ENCODE data around the gene SLC2A5.
A peak's percentile ranks its signal among the peaks of the same experiment; 100 is the strongest.

The SLC2A5 gene

DNA sequence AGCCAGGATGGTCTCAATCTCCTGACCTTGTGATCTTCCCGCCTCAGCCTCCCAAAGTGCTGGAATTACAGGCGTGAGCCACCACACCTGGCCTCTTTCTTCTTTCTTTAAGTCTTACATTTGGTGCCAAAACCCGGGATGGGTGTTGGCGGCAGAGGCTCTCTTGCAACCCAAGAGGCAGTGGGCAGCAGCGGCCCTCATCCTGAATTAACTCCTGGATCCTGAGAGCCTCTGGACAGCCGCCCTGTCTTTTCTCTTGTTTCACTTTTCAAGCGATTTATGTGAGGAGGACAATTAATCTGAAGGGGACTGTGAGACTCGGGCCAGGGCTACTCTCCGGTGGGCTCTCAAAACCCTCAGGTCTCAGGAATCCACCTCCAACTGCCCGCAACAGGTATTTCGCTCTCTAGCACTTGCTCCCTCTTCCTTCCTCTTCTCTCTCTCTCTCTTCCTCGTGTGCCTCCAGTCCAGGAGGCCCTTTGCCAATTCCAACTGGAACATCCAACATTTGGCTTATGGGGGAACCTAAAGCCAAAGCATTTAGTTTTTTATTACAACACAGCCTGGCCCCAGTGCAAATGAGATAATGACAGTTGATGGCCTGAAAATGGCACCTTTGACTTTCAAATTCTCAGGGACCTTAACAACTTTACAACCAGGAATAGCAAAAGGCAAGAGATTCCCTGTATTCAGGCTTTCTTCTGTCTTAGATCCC, 18.1 kb upstream of the SLC2A5 start:
- no peak for DNase-seq

- DNase-seq: no peak
Measured at GRCh38 chr1:9086796-9087195, 17.4 kb upstream of the SLC2A5 start.

GRCh38 chr1:9086045-9086444, 16.6 kb upstream of the SLC2A5 start:
- no peak for DNase-seq

- no peak for DNase-seq
Measured at GRCh38 chr1:9085306-9085940, 16.0 kb upstream of the SLC2A5 start.

- DNase-seq: no peak
Measured at GRCh38 chr1:9084906-9085305, 15.5 kb upstream of the SLC2A5 start.

- DNase-seq: no peak
Measured at GRCh38 chr1:9081473-9081872, 12.0 kb upstream of the SLC2A5 start.

DNA sequence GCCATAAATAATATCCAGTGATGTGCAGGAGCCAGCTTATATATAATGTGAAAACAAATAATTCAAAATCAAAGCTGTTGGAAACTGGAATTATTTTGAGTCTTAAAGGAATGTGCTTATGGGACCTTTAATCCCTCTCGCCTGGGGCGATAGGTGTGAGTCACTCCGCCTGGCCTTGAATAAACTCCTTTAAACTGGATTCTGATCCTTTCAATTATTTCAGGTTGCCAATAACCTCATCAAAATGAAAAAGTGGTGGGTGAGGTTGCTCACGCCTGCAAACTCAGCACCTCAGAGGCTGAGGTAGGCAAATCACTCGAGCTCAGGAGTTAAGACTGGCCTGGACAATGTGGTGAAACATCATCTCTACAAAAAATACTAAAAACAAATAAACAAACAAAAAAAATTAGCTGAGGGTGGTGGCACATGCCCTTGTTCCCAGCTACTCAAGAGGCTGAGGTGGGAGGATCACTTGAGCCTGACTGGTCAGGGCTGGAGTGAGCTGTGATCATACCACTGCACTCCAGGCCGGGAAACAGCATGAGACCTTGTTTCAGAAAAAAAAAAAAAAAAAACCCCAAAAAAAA, 11.4 kb upstream of the SLC2A5 start:
- DNase-seq: no peak

DNA sequence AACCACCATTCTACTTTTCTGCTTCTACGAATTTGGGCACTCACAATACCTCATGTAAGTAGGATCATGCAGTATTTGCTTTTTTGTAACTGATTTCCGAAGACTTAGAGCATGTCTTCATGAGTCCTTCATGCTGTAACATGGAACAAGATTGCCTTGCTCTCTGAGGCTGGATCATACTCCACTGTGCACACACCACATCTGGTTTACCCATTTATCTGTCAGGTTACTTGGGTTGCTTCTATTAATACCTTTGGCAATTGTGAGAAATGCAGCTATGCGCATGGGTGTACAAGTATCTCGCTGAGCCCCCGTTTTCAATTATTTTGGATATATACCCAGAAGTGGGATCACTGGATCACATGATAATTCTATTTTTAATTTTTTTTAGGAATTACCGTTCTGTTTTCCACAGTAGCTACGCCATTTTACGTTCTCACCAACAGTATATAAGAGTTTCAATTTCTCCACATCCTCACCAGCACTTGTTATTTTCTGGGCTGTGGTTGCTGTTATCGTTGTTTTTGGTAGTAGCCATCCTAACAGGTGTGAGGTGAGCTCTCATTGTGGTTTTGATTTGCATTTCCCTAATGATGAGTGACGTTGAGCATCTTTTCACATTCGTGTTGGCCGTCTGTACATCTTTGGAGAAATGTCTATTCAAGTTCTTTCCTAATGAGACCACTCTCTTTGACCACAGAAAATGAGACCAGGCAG, 10.7 kb upstream of the SLC2A5 start:
- no peak for DNase-seq

DNA sequence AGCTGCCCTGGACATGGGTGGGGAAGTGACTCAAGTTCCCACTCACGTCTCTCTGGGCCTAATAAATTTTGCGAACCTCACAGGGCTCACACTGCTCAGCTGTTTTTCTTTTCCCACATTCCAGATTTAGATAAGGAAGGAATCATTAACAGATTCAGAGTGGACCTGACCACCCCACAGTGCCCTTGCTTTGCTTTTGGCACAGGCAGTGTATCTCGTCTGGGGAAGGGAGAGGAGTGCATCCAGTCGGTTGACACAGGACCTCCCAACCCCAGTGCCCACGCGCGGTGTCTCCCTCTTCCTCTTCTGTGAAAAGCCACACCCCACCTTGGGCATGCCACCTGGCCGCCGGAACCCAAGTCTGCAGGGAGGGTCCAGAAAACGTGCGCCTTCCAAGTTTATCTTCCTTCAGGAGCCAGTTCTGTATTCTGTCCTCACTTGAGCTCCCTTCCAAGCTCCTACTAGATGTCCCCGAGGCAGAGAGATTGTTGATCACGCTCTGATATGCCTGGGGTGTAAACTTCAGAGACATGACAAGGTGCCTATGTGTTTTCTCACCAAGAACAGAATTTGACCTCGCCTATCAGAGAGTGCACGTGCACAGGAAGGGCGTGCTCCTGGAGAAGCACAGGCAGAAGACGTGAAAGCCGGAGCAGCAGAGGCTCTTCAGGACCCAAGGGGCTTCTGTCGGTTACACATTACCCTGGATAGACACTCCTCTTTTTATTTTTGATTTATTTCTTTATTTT, 9.5 kb upstream of the SLC2A5 start:
- DNase-seq: no peak

DNA sequence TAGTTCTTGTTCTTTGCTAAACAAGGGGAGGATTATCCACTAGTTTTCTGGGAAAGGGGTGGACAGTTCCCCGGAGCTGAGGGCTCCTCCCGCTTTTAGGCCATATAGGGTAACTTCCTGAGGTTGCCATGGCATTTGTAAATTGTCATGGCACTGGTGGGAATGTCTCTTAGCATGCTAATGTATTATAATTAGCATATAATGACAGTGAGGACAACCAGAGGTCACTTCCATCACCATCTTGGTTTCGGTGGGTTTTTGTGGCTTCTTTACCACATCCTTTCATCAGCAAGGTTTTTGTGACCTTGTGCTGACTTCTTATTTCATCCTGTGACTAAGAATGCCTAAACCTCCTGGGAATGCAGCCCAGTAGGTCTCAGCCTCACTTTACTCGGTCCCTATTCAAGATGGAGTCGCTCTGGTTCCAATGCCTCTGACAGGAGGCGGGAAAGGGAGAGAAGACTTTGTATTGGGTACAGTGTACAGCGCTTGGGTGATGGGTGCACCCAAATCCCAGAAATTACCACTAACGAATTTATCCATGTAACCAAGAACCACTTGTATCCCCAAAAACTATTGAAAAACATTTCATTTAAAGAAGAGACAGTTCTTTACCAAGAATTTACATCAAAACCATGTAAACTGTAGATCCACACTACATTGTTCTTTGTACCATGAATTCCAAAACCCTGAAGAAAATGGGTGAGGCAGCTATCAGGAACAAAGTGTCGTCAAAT, 8.7 kb upstream of the SLC2A5 start:
- no peak for DNase-seq

DNA sequence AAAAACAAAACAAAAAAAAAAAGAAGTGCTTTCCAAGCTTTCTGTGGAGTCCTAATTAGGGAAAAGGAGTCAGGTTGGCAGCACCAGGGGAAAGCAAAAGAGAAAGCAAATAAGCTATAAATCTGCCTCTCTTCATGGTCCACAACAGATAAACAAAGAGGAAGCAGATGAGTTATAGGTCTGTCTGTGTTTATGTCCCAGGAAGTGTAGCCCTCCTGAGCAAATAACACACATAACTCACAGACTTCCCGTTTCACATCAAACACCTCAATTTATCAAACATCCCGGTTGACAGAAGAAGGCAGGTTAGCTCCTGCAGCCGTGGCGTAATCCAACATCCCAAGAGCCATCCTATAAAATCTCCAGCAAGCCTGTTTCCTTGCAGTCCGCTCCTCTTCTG, 5.6 kb upstream of the SLC2A5 start:
- peak; percentile 12 for DNase-seq

GRCh38 chr1:9073143-9073542, 3.7 kb upstream of the SLC2A5 start:
- no peak for DNase-seq

DNA sequence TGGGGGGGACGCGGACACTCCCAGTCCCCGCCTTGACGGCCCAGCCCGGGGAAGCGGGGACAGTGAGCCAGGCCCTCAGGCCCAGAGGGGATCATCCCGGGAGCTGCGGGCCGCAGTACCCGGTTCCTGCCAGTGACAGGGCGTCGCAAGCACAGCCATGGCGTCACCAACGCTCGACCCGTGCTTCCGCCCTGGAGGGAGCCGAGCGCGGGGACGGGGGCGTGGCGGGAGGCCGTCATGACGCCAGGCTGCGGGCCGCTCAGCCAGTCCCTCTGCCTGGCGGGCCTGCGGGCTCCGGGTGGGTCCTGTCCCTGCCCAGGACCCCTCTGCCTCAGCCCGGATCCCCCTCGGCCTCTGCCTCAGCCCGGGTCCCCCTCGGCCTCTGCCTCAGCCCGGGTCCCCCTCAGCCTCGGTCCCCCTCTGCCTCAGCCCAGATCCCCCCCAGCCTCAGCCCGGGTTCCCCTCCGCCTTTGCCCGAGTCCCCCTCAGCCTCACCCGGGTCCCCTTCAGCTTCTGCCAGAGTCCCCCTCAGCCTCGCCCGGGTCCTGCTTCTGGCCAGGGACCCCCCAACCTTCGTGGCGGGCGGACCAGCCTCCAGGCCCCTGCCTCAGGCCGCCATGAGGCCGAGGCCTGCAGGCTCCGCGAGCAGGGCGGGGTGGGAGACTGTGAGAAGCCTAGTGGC, 2.3 kb upstream of the SLC2A5 start:
- DNase-seq: no peak

- DNase-seq: no peak
Measured at GRCh38 chr1:9070486-9070885, 1.1 kb upstream of the SLC2A5 start.

DNA sequence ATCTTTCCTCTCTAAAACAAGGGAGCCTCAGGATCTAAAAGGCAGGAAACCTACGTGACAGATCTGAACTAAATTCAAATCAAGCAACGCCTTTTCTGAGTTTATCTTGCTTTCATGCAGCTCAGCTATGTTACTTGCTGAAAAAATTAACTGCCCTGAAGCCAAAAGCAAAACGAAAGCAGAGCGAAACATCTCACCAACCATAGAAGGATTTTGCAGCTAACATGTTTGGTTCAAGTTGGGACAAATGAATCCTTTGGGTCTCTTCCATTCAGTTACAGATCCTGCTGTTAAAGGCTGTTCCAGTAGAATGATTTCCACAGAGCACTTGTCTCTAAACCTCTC, 482 bp downstream of the SLC2A5 start:
- no peak for DNase-seq

- DNase-seq: no peak
Measured at GRCh38 chr1:9066945-9067807, 2.3 kb downstream of the SLC2A5 start.

DNA sequence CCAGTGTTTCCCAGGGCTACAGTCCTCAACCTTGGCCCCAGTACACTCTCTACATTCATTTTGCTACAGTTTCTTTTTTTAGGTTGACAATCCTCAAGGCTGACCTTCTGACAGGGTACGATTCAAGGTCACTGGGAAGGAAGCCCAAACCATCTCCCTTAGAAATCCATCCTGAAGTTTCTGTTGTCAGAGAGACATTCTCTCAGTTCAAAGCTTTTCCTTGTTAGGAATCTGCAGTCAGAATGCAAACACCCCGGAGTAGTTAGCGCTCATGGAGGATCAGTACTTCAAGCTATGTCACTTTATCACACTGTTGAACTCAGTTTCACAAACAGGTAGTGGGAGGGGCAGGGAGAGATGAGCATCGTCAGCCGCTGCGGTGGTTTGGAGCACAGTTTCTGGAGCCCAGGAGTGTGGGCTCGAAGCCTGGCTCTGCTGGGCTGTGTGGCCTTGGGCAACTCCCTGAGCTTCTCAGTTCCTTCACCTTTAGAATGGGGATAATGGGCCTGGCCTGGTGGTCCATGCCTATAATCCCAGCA, 4.2 kb downstream of the SLC2A5 start:
- no peak for DNase-seq

DNA sequence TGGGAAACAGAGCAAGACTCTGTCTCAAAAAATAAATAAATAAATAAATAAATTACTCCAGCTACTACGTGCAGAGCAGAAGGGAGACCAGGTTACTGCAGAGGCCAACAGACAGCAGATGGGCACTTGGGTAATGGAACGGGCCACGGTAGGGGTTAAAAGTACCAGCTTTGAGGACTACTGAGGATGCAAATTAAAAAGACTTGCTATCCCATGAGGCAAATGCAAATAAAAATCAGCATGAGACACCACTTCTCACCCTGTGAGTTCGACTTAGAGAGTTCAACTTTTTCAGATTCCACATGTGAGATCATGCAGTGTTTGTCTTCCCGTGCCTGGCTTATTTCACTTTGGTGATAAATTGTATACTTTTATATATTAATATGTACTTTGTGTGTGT, 6.6 kb downstream of the SLC2A5 start:
- DNase-seq: no peak

- DNase-seq: no peak
Measured at GRCh38 chr1:9062021-9062471, 7.4 kb downstream of the SLC2A5 start.

DNA sequence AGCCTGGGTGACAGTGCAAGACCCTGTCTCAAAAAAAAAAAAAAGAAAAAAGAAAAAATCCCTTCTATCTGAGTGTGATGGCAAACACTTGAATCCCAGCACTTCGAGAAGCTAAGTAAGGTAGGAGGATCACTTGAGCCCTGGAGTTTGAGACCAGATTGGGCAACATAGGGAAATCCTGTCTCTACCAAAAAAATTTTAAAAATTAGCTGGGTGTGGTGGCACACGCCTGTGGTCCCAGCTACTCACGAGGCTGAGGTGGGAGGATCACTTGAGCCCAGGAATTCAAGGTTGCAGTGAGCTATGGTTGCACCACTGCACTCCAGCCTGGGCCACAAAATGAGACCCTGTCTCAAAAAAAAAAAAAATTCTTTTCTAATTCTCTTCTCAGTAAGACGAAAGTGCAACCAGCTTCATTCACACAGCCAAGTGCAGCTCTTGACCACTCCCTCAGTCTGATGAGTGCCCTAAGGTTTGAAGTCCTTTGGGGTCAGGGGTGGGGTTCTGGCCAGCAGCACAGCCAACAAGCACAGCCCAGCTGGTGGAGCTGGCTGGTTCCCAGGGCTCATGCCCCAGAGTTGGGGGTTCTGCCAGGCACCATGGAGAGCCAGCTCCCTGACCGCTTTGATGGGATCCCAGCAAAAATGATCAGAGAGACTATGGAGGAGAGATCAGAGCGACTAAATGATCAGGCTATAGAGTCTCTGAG, 8.0 kb downstream of the SLC2A5 start:
- DNase-seq: no peak

All from NCI-H1092 treated with DMSO at 0.1 percent for 48 hours (cell line).